Measurements from ENCODE around the gene FBXW12.

DNA sequence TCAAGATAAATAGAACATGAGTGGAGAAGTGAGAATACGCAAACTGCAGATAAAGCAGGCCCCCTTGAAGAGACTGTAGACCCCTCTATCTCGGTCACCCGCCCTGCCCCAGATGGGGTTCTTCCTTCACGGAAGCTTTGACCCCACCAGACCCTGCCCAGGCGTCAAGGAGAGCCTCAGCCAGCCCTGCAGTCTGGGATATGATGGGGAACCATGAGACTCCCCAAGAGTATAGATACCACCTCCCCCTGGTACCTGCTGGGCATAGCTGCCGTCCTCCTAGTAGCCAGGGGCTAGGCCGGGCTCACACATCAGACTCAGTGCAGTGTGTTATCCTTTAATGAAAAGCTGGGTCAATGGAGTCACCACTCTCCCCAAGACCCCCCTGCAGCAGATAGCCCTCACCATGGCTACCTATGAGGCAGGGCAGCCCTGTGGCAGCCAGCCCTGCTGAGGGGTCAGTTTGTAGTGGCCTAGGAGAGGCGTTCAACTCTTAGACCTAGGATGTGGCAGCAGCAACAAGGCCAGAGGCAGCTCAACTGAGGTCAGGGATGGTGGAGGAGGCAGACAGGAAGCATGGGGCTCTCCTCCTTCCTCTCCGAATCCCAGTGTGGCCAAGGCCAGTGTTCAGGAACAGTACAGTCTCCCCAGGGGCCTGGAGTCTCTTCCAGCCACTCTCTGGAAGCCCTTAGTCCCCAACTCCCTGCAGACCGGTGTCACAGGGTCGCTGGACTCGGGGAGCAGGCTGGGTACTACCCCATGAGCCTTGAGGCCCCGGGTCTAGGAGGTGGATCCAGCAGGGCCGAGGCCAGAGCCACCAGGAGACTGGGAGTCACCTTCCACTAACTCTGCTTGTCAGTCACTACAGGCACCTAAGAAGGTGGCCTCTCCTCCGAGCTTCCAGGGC, 31.8 kb downstream of the FBXW12 start:
- TF ChIP-seq, protein P1, sequence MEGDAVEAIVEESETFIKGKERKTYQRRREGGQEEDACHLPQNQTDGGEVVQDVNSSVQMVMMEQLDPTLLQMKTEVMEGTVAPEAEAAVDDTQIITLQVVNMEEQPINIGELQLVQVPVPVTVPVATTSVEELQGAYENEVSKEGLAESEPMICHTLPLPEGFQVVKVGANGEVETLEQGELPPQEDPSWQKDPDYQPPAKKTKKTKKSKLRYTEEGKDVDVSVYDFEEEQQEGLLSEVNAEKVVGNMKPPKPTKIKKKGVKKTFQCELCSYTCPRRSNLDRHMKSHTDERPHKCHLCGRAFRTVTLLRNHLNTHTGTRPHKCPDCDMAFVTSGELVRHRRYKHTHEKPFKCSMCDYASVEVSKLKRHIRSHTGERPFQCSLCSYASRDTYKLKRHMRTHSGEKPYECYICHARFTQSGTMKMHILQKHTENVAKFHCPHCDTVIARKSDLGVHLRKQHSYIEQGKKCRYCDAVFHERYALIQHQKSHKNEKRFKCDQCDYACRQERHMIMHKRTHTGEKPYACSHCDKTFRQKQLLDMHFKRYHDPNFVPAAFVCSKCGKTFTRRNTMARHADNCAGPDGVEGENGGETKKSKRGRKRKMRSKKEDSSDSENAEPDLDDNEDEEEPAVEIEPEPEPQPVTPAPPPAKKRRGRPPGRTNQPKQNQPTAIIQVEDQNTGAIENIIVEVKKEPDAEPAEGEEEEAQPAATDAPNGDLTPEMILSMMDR (IDR thresholded peaks at IDR 0.05; ENCODE audit: control extremely low read depth in 1 of 3, insufficient read depth in 1 of 3, low read depth in 1 of 3, low read length in 3 of 3), result no peak
- no peak for TF ChIP-seq CHD1 (IDR thresholded peaks at IDR 0.05; ENCODE audit: low read depth, low read length)

All from H1 (cell line).